UCSD-AML1 (cell line): ENCODE results near the gene PER1.

Experiments used
- DNase-seq: peaks from one replicate; lab custom pipeline; 2025; ENCODE audit not compliant: unreplicated experiment; lab: John Stamatoyannopoulos, UW

PER1 gene

GRCh38 chr17:8140065-8141029 lies 11.9 kb downstream of the PER1 start:
- no peak for DNase-seq

DNA sequence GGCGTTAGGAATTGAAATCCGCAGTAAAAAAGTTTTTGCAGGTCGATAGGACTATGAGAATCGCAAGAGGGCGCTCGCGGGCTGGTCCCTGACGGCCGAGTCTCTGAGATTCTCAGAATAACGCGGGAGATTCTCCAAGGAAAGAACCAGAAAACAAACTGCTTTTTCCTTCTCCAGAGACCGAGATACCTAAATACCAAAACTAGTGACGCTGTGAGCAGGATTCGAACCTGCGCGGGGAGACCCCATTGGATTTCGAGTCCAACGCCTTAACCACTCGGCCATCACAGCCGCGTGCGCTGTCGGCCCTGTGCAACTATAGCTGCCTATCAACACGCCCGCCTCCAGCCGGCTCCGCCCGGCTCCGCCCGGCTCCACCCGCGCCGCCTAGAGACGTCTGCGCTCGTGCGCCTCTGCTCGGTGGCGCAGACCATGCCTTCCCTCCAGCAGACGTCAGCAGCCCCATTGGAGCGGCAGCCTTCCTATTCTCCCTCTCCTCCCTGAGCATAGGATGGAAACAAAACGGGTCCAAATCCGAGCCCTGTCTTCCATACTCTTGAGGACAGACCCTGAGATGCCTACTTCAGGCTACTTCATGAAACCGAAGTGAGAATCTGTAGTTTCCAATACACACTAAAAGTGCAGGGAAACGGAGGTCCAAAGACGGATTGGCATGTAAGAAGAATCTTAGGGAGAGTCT lies 13.4 kb downstream of the PER1 start:
- peak; percentile 99 for DNase-seq

DNA sequence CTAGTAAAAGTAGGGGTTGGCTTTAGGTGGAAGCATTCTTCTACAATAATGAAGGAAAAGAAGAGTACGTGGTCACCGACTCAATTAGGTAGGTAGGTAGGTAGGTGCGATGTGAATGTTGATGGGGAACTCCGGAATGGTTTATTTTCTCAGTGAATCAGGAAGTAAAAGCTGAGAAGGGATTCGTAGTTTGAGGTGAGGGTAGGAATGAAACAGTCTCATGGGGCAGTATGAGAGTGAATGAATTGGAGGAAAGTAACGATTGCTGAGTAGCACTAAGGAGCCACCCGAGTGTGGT lies 13.9 kb downstream of the PER1 start:
- DNase-seq: no peak

DNA sequence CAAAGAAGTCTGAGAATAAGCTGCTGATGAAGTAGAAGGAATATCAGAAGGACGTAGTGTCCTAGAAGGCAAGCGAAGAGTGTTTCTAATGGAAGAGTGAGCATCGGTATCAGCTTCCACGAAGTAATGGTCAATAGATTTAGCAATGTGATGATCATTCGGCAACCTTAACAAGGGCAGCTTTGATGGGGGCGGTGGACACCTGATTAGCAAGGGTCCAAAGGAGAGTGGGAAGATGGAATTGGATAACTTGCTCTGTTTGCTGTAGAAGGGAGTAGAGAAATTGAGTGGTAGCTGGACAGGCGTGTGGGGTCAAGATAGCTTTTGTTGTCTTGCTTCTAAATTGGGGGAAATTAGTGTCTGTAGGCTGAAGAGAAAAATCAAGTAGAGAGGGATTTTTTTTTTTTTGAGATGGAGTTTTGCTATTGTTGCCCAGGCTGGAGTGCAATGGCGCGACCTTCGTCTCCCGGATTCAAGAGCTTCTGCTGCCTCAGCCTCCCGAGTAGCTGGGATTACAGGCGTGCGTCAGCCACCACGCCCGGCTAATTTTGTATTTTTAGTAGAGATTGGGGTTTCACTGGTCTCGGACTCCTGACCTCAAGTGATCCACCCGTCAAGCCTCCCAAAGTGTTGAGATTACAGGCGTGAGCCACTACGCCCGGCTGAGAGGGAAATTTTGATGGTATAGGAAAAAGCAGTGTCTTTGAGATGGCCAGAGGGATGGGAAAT lies 14.4 kb downstream of the PER1 start:
- no peak for DNase-seq

- no peak for DNase-seq
These were observed 18.3 kb downstream of the PER1 start for GRCh38 chr17:8133941-8134340.

- DNase-seq: no peak
These were observed 18.8 kb downstream of the PER1 start for GRCh38 chr17:8133399-8133798.

DNA sequence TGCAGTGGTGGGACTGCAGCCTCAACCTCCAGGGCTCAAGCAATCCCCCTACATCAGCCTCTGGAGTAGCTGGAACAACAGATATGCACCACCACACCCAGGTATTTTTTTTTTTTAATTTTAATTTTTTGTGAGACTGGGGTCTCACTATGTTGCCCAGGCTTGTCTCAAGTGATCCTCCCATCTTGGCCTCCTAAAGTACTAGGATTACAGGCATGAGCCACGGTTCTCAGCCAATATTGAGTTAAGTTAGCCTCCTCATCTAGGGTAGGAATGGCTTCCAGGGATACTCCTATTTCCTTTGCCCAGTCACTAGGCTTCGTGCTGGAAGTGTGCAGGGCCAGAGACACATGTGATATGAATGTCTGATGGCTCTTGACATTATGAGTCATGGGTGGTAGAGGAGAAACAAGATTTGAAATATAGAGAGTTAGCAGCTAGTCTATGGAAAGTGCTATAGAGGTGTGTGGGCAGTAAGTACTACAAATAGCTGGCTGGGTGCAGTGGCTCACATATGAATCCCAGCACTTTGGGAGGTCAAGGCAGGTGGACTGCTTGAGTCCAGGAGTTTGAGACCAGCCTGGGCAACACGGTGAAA lies 20.3 kb downstream of the PER1 start:
- no peak for DNase-seq

- no peak for DNase-seq
These were observed 23.9 kb downstream of the PER1 start for GRCh38 chr17:8128125-8128784.

DNA sequence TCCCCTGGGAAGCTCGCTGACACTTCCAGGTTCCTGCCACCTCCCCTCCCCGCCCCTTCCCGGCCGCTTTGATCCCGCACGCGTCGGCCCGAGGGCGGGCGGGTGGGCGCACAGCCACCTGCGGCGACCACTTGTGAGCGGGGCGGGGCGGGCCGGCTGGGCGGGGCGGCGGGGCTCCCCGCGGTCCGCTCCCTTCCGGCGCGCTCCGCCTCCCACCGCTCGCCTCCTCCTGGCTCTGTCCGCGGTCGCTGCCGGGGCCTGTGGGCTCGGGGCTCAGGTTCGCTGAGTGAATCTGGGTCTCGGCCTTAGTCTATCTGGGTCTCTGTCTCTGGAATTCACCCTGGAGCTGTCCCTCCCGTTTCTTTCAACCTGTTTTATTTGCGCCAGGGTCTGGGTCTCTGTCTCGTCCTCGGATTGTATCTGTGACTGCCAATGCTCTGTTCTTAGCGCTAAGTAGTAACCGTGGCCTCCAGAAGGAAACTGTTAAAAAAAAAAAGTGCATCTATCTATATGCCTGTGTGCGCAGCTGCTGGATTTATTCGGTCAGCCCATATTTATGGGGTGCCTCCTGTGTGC lies 25.6 kb downstream of the PER1 start:
- peak; percentile 55 for DNase-seq

DNA sequence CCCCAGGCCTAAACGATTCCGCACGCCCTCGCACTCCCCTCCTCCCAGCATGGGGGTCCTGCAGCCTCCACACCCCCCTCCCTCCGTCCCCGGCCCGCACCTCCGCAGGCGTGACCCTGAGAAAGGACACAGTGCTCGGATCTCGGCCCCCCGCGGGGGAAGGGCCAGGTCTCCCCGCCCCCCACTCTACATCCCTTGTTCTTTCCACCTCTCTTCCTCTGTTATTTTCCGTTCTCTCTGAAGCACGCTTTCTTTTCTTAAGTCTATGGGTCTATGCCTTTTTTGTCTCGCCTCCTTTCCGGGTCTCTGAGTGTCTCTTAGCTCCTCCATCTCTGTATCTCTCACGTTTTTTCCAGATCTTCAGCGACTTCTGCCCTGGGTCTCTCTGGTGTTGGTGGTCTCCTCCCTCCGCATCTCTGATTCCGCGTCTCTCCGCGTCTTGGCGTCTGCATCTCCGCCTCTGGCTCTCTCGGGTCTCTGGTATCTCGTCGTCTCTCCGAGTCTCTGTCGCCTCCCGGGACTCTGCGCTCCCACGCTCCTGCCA lies 26.2 kb downstream of the PER1 start:
- no peak for DNase-seq

GRCh38 chr17:8125154-8125946 lies 26.9 kb downstream of the PER1 start:
- DNase-seq: peak; percentile 83

DNA sequence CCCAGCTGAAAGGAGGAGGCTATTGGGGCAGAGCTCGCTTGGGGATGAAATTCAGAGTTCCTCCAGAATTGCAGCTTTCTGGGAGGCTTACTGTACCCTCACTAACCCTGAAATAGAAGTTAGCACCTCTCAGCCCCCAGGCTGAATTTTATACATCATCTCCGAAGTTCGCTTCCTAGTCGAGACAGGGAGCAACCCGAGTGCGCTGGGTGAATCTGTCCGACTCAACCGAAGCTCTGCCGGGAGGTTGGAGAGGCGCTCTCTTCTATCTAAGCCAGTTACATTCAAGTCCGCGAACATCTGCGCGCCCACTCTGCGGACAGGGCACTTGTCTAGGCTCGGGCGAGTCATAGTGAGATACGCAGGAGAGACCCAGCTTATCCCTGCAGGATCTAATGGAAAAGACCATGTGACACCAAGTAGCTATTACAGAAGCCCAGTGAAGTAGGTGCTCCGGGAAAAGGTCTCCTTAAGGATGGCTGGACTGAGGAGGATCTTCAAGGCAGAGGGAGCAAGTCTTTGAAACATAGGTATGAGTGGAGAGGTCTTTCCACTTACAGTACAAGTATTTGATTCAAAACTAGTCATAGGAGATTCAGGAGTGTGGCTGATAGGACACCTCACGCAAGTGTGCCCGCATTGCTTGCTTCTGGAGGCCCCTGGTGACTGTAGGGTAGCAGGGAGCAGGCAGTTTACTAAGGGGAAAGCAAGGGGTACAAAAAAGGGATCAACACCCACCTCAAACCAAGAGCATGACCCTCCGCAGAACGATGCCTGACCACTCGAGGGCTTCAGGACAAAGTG lies 27.7 kb downstream of the PER1 start:
- DNase-seq: no peak

DNA sequence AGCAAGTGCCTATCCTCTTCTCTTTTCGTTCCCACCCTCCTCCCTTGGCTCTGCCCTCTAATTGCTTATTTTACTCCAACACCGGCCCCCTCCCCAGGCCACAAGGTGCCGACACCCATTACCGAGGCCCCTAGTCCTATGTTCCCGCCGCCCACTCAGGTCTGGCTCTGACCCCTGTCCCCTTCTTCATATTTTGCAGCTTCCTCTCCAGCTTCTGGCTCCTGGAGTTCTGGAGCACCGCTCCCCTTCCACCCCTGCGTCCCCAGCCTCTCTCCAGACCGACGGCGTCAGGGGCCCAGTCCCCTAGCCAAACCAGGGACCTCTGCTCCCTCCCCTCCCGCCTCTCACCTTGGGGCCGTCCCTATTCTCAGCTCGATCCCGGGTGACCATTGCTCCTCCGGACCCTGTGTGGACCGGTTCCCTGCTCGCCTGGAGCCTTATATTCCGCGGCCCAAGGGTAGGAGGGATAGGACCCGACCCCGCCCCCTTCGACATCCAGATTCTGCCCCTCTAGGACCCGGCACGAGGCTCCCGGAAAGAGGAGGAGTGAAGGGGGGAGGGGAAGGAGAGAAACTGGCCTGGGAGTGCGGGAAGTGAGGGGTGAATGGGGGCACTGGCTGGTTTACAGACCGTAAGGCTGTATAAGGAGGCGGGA lies 28.4 kb downstream of the PER1 start, which contains the start of gene HES7:
TSS of gene HES7 (minus strand) at position 412 of the 655 bp plus-strand sequence. CDS start at position 390, 22 bp downstream.
- no peak for DNase-seq

- DNase-seq: no peak
These were observed 29.1 kb downstream of the PER1 start for GRCh38 chr17:8122924-8123694.

GRCh38 chr17:8122422-8122923 lies 29.7 kb downstream of the PER1 start:
- no peak for DNase-seq

GRCh38 chr17:8121681-8122421 lies 30.4 kb downstream of the PER1 start:
- DNase-seq: peak; percentile 79

DNA sequence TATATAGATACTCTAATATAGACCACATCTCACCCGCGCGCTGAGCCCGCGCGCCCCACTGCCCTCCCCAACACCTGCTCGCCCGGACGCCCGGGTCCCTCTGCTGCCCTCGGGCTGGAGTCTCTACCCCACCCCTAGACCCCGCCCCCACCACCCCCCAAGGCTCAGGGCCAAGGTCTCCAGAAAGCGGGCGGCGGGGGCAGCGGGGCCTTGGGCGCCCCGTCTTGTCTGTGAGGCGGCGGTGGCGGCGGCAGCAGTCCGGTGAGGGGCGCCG lies 30.9 kb downstream of the PER1 start:
- DNase-seq: no peak
